HEK293 (cell line): ENCODE data around the gene PKD2.

Experiments used
- GFI1B ChIP-seq: fragments of 450-650 bp; formaldehyde crosslinking; IDR thresholded peaks from 2 replicates; pipeline ENCODE4 v1.5.1; 2016; ENCODE audit warnings: missing biosample characterization, missing genetic modification characterization
- GLI4 ChIP-seq: fragments of 450-650 bp; formaldehyde crosslinking; IDR thresholded peaks from 2 replicates; pipeline ENCODE4 v1.5.1; 2016; ENCODE audit warnings: missing biosample characterization, missing genetic modification characterization
- GLIS1 ChIP-seq: fragments of 450-650 bp; formaldehyde crosslinking; IDR thresholded peaks from 2 replicates; pipeline ENCODE4 v1.5.1; 2016; ENCODE audit warnings: missing biosample characterization, missing genetic modification characterization
- HOXC10 ChIP-seq: sonication (generic); formaldehyde crosslinking; IDR thresholded peaks from 2 replicates; pipeline ENCODE4 v1.8.1; 2023; ENCODE audit warnings: mild to moderate bottlenecking, missing genetic modification reagents
- MEIS1 ChIP-seq: sonication (generic); formaldehyde crosslinking; IDR thresholded peaks from 2 replicates; pipeline ENCODE4 v1.8.1; 2022; ENCODE audit warnings: missing genetic modification reagents, mild to moderate bottlenecking, borderline replicate concordance
- YY1 ChIP-seq: fragments of 450-650 bp; formaldehyde crosslinking; IDR thresholded peaks from 2 replicates; pipeline ENCODE4 v1.5.1; 2018; ENCODE audit warnings: missing biosample characterization, missing genetic modification characterization
- ZNF157 ChIP-seq: fragments of 450-650 bp; formaldehyde crosslinking; IDR thresholded peaks from 2 replicates; pipeline ENCODE4 v1.5.1; 2016; ENCODE audit warnings: missing biosample characterization, missing genetic modification characterization
- ZNF174 ChIP-seq: fragments of 450-650 bp; formaldehyde crosslinking; IDR thresholded peaks from 2 replicates; pipeline ENCODE4 v1.5.0; 2017; ENCODE audit warnings: missing biosample characterization, mild to moderate bottlenecking, missing genetic modification characterization
- ZNF221 ChIP-seq: fragments of 450-650 bp; formaldehyde crosslinking; IDR thresholded peaks from 2 replicates; pipeline ENCODE4 v1.5.1; 2017; ENCODE audit warnings: missing biosample characterization, missing genetic modification characterization, borderline replicate concordance
- ZNF311 ChIP-seq: fragments of 450-650 bp; formaldehyde crosslinking; IDR thresholded peaks from 2 replicates; pipeline ENCODE4 v1.5.1; 2017; ENCODE audit warnings: missing biosample characterization, missing genetic modification characterization, borderline replicate concordance
- ZNF335 ChIP-seq: fragments of 450-650 bp; formaldehyde crosslinking; conservative IDR thresholded peaks from 2 replicates; pipeline ENCODE4 v1.5.1; 2016; ENCODE audit warnings: missing biosample characterization, missing genetic modification characterization
- ZNF426 ChIP-seq: fragments of 450-650 bp; formaldehyde crosslinking; IDR thresholded peaks from 2 replicates; pipeline ENCODE4 v1.5.1; 2017; ENCODE audit warnings: missing biosample characterization, missing genetic modification characterization, mild to moderate bottlenecking, inconsistent platforms, moderate library complexity
- ZNF571 ChIP-seq: fragments of 450-650 bp; formaldehyde crosslinking; IDR thresholded peaks from 2 replicates; pipeline ENCODE4 v1.5.0; 2017; ENCODE audit warnings: missing biosample characterization, missing genetic modification characterization
- ZNF596 ChIP-seq: fragments of 450-650 bp; IDR thresholded peaks from 2 replicates; pipeline ENCODE4 v1.5.0; 2018; ENCODE audit warnings: missing biosample characterization, mild to moderate bottlenecking, missing genetic modification characterization, moderate library complexity
- ZNF623 ChIP-seq: fragments of 450-650 bp; formaldehyde crosslinking; IDR thresholded peaks from 2 replicates; pipeline ENCODE4 v1.5.1; 2016; ENCODE audit warnings: missing biosample characterization, missing genetic modification characterization
- ZNF624 ChIP-seq: fragments of 450-650 bp; formaldehyde crosslinking; IDR thresholded peaks from 2 replicates; pipeline ENCODE4 v1.5.1; 2017; ENCODE audit warnings: missing biosample characterization, missing genetic modification characterization
- ZNF660 ChIP-seq: fragments of 450-650 bp; IDR thresholded peaks from 2 replicates; pipeline ENCODE4 v1.5.1; 2018; ENCODE audit warnings: missing biosample characterization, mild to moderate bottlenecking, missing genetic modification characterization
- ZNF664 ChIP-seq: fragments of 450-650 bp; formaldehyde crosslinking; IDR thresholded peaks from 2 replicates; pipeline ENCODE4 v1.5.1; 2016; ENCODE audit warnings: missing biosample characterization, missing genetic modification characterization
- ZNF707 ChIP-seq: fragments of 450-650 bp; formaldehyde crosslinking; IDR thresholded peaks from 2 replicates; pipeline ENCODE4 v1.5.1; 2016; ENCODE audit warnings: missing biosample characterization, missing genetic modification characterization
- ZNF830 ChIP-seq: fragments of 450-650 bp; IDR thresholded peaks from 2 replicates; pipeline ENCODE4 v1.5.0; 2018; ENCODE audit warnings: missing biosample characterization, missing genetic modification characterization, low read depth, mild to moderate bottlenecking, moderate library complexity
- ZSCAN16 ChIP-seq: fragments of 450-650 bp; formaldehyde crosslinking; IDR thresholded peaks from 2 replicates; pipeline ENCODE4 v1.5.1; 2016; ENCODE audit warnings: missing biosample characterization, missing genetic modification characterization
- TF ChIP-seq, protein P1 (sequence below): fragments of 450-650 bp; formaldehyde crosslinking; IDR thresholded peaks from 2 replicates; pipeline ENCODE4 v1.5.1; 2016; ENCODE audit warnings: missing biosample characterization, missing genetic modification characterization
- TF ChIP-seq, protein P2 (sequence below): fragments of 450-650 bp; formaldehyde crosslinking; IDR thresholded peaks from 2 replicates; pipeline ENCODE4 v1.5.1; 2016; ENCODE audit warnings: missing biosample characterization, missing genetic modification characterization, low read depth
- TF ChIP-seq, protein P3 (sequence below): fragments of 450-650 bp; formaldehyde crosslinking; IDR thresholded peaks from 2 replicates; pipeline ENCODE4 v1.5.1; 2017; ENCODE audit warnings: missing biosample characterization, missing genetic modification characterization
- TF ChIP-seq, protein P4 (sequence below): fragments of 450-650 bp; formaldehyde crosslinking; IDR thresholded peaks from 2 replicates; pipeline ENCODE4 v1.5.1; 2017; ENCODE audit warnings: missing biosample characterization, missing genetic modification characterization
- TF ChIP-seq, protein P5 (sequence below): fragments of 450-650 bp; formaldehyde crosslinking; IDR thresholded peaks from 2 replicates; pipeline ENCODE4 v1.5.1; 2017; ENCODE audit warnings: missing biosample characterization, missing genetic modification characterization

Gene PKD2

DNA sequence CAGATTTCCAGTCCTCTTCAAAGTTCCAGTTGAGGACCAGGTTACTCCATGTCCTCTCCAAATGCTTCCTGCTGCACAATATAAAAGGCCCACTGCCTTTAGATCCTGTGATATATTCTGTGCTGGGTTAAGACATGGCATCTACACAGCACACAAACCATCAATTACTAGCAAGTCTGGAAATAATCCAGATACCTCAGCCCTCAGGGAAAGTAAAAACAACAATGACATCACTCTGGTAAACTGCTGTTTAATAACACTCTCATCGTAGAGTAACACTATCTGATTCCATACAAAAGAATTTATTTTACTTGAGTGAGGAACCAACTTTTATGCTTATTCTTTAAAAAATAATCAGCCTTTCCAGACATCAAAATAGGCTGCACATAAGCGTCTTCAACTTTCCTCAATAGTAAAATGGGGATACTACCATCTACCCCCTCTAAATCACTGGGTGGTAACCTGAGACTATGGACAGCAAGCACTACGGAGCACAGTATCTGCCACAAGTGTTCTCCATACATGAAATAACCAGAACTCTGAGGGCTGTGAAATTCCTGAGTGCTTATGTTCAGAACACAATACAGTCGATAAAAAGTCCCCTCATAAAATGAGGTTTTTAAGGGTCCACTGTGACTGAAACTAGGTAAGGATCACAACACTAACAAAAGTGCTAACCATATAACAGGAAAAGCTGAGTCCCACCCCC, 97.6 kb downstream of the PKD2 start (continued):
- TF ChIP-seq, protein P1, sequence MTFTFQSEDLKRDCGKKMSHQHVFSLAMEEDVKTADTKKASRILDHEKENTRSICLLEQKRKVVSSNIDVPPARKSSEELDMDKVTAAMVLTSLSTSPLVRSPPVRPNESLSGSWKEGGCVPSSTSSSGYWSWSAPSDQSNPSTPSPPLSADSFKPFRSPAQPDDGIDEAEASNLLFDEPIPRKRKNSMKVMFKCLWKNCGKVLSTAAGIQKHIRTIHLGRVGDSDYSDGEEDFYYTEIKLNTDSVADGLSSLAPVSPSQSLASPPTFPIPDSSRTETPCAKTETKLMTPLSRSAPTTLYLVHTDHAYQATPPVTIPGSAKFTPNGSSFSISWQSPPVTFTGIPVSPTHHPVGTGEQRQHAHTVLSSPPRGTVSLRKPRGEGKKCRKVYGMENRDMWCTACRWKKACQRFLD (tag by site-specific recombination), result no peak
- TF ChIP-seq ZNF174 (tag by site-specific recombination), result no peak
- TF ChIP-seq GLI4 (tag by site-specific recombination), result no peak
- no peak for TF ChIP-seq ZNF664
- TF ChIP-seq, protein P2, sequence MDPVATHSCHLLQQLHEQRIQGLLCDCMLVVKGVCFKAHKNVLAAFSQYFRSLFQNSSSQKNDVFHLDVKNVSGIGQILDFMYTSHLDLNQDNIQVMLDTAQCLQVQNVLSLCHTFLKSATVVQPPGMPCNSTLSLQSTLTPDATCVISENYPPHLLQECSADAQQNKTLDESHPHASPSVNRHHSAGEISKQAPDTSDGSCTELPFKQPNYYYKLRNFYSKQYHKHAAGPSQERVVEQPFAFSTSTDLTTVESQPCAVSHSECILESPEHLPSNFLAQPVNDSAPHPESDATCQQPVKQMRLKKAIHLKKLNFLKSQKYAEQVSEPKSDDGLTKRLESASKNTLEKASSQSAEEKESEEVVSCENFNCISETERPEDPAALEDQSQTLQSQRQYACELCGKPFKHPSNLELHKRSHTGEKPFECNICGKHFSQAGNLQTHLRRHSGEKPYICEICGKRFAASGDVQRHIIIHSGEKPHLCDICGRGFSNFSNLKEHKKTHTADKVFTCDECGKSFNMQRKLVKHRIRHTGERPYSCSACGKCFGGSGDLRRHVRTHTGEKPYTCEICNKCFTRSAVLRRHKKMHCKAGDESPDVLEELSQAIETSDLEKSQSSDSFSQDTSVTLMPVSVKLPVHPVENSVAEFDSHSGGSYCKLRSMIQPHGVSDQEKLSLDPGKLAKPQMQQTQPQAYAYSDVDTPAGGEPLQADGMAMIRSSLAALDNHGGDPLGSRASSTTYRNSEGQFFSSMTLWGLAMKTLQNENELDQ (tag by site-specific recombination), result no peak
- peak; percentile 14; the same call in 1 of the 2 replicates for TF ChIP-seq ZNF335 (tag by site-specific recombination)
- no peak for TF ChIP-seq ZSCAN16 (tag by site-specific recombination)
- no peak for TF ChIP-seq ZNF157 (tag by site-specific recombination)
- no peak for TF ChIP-seq GFI1B (tag by site-specific recombination)
- TF ChIP-seq, protein P3, sequence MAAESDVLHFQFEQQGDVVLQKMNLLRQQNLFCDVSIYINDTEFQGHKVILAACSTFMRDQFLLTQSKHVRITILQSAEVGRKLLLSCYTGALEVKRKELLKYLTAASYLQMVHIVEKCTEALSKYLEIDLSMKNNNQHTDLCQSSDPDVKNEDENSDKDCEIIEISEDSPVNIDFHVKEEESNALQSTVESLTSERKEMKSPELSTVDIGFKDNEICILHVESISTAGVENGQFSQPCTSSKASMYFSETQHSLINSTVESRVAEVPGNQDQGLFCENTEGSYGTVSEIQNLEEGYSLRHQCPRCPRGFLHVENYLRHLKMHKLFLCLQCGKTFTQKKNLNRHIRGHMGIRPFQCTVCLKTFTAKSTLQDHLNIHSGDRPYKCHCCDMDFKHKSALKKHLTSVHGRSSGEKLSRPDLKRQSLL (tag by site-specific recombination), result no peak
- TF ChIP-seq ZNF830 (tag by site-specific recombination), result no peak
- no peak for TF ChIP-seq YY1 (tag by site-specific recombination)
- no peak for TF ChIP-seq ZNF623
- TF ChIP-seq HOXC10 (CRISPR knock-in tag), result no peak
- TF ChIP-seq ZNF624, result no peak
- TF ChIP-seq, protein P4, sequence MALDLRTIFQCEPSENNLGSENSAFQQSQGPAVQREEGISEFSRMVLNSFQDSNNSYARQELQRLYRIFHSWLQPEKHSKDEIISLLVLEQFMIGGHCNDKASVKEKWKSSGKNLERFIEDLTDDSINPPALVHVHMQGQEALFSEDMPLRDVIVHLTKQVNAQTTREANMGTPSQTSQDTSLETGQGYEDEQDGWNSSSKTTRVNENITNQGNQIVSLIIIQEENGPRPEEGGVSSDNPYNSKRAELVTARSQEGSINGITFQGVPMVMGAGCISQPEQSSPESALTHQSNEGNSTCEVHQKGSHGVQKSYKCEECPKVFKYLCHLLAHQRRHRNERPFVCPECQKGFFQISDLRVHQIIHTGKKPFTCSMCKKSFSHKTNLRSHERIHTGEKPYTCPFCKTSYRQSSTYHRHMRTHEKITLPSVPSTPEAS (tag by site-specific recombination), result no peak
- no peak for TF ChIP-seq ZNF311 (tag by site-specific recombination)
- no peak for TF ChIP-seq ZNF571 (tag by site-specific recombination)
- no peak for TF ChIP-seq ZNF596
- no peak for TF ChIP-seq ZNF221 (tag by site-specific recombination)
- TF ChIP-seq ZNF660 (tag by site-specific recombination), result no peak
- no peak for TF ChIP-seq ZNF426 (tag by site-specific recombination)
- TF ChIP-seq, protein P5, sequence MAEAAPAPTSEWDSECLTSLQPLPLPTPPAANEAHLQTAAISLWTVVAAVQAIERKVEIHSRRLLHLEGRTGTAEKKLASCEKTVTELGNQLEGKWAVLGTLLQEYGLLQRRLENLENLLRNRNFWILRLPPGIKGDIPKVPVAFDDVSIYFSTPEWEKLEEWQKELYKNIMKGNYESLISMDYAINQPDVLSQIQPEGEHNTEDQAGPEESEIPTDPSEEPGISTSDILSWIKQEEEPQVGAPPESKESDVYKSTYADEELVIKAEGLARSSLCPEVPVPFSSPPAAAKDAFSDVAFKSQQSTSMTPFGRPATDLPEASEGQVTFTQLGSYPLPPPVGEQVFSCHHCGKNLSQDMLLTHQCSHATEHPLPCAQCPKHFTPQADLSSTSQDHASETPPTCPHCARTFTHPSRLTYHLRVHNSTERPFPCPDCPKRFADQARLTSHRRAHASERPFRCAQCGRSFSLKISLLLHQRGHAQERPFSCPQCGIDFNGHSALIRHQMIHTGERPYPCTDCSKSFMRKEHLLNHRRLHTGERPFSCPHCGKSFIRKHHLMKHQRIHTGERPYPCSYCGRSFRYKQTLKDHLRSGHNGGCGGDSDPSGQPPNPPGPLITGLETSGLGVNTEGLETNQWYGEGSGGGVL (tag by site-specific recombination), result 0 out of 2 replicates have a peak, but pooled peaks have one; percentile 34
- no peak for TF ChIP-seq ZNF707 (tag by site-specific recombination)
- TF ChIP-seq MEIS1 (CRISPR knock-in tag), result no peak
- no peak for TF ChIP-seq GLIS1 (tag by site-specific recombination)
- TF ChIP-seq, all 188 proteins: peak for 38
